GM23248 (cell line): ENCODE measurements around the gene ZNF792. TPM values are rescaled to one million over a fixed set of nuclear protein-coding genes. Genes with fewer than 3 reads are reported as not detected.

Experiments used
- DNase-seq: peaks from one replicate; pipeline ENCODE4 v3.0.0-alpha.2; 2015
- H2AFZ ChIP-seq: fragments of 200-600 bp; sonication (generic); 2 replicates; pipeline ENCODE4 v1.6.1; 2016; ENCODE audit warnings: antibody characterized with exemption
- H3F3A ChIP-seq: fragments of 200-600 bp; sonication (generic); 2 replicates; pipeline ENCODE4 v1.6.1; 2016; ENCODE audit warnings: mild to moderate bottlenecking, antibody characterized with exemption, mixed run types; ENCODE audit not compliant: insufficient read depth
- H3K27ac ChIP-seq: fragments of 200-600 bp; sonication (generic); 2 replicates; pipeline ENCODE4 v1.5.1; 2016; ENCODE audit warnings: mild to moderate bottlenecking
- H3K27me3 ChIP-seq: fragments of 200-600 bp; sonication (generic); replicated peaks from 2 replicates; pipeline ENCODE4 v1.6.1; 2016; ENCODE audit warnings: mild to moderate bottlenecking; ENCODE audit not compliant: insufficient read depth
- H3K36me3 ChIP-seq: fragments of 200-600 bp; sonication (generic); 2 replicates; pipeline ENCODE4 v1.6.1; 2016; ENCODE audit warnings: low read depth, mild to moderate bottlenecking
- H3K4me1 ChIP-seq: fragments of 200-600 bp; sonication (generic); 2 replicates; pipeline ENCODE4 v1.6.1; 2016; ENCODE audit warnings: mild to moderate bottlenecking; ENCODE audit not compliant: insufficient read depth
- H3K4me2 ChIP-seq: fragments of 200-600 bp; sonication (generic); one replicate; pipeline ENCODE4 v1.6.1; 2016; ENCODE audit warnings: mild to moderate bottlenecking; ENCODE audit not compliant: unreplicated experiment
- H3K4me3 ChIP-seq: fragments of 200-600 bp; sonication (generic); 2 replicates; pipeline ENCODE4 v1.5.1; 2016; ENCODE audit warnings: mild to moderate bottlenecking
- H3K79me2 ChIP-seq: fragments of 200-600 bp; sonication (generic); 2 replicates; pipeline ENCODE4 v1.6.1; 2016; ENCODE audit warnings: mild to moderate bottlenecking; ENCODE audit not compliant: insufficient read depth
- H3K9ac ChIP-seq: fragments of 200-600 bp; sonication (generic); 2 replicates; pipeline ENCODE4 v1.6.1; 2016; ENCODE audit warnings: mild to moderate bottlenecking
- H3K9me2 ChIP-seq: fragments of 200-600 bp; sonication (generic); 2 replicates; pipeline ENCODE4 v1.6.1; 2016; ENCODE audit warnings: mixed run types, mild to moderate bottlenecking, moderate library complexity; ENCODE audit not compliant: insufficient read depth
- H3K9me3 ChIP-seq: fragments of 200-600 bp; sonication (generic); one replicate; pipeline ENCODE4 v1.6.1; 2017; ENCODE audit warnings: low read depth
- H4K20me1 ChIP-seq: fragments of 200-600 bp; sonication (generic); 2 replicates; pipeline ENCODE4 v1.6.0; 2016; ENCODE audit not compliant: insufficient read depth
- EZH2 ChIP-seq: fragments of 200-600 bp; sonication (generic); IDR thresholded peaks from 2 replicates; pipeline ENCODE4 v1.6.1; 2018; ENCODE audit warnings: antibody characterized with exemption, mild to moderate bottlenecking; ENCODE audit not compliant: insufficient read depth, poor library complexity, severe bottlenecking
- EZH2phosphoT487 ChIP-seq: fragments of 200-600 bp; sonication (generic); IDR thresholded peaks from 2 replicates; pipeline ENCODE4 v1.6.1; 2018; ENCODE audit warnings: antibody characterized with exemption, moderate library complexity, mild to moderate bottlenecking, low read depth; ENCODE audit not compliant: insufficient read depth
- WGBS, 2 experiments: methylation state at CpG; one replicate each; pipeline ENCODE4 v1.1.6; 2015 to 2017; ENCODE audit warnings: low lambda C conversion rate in 2 of 2, low coverage in 1 of 2; ENCODE audit errors: missing lambda C conversion rate in 2 of 2; 5-methylcytosine and 5-hydroxymethylcytosine counted together
- in situ Hi-C: fragments of 300-500 bp; cut with MboI; formaldehyde crosslinking; loops from 2 replicates; pipeline ENCODE4 v1.15.0; 2020
- polyA plus RNA-seq: library from polyadenylated mRNA; unstranded; fragments of >200 nt; fragmentation: Nextera tagmentation; extraction: Ambion mirVana; gene quantifications from 2 replicates; pipeline ENCODE4 v1.2.1, GENCODE V29; 2016
- total RNA-seq: library from RNA; depleted of rRNA; stranded (reverse); fragments of >200 nt; shearing (Covaris generic); gene quantifications from 2 replicates; pipeline ENCODE4 v1.2.3, GENCODE V29; 2014

ZNF792 gene
- total and polyA plus RNA-seq, 2 experiments from 2014 or later = 0.63 to 1.8 TPM

GRCh38 chr19:34960103-34960805 lies 3.8 kb downstream of the ZNF792 start:
- H3K9me3 ChIP-seq = no peaks in the 10 kb centered on the region
- H3K79me2 ChIP-seq = peaks cover 20% of the 10 kb centered on the region
- H3F3A ChIP-seq = peaks cover 6% of the 10 kb centered on the region; the same call in 1 of the 2 replicates
- no peak overlapping the region for H3K4me3 ChIP-seq
- H2AFZ ChIP-seq = no peak overlapping the region
- H3K27ac ChIP-seq = no peak overlapping the region
- H3K9me2 ChIP-seq = no peaks in the 10 kb centered on the region
- no peak overlapping the region for H3K4me2 ChIP-seq
- TF ChIP-seq EZH2 (no peak), EZH2phosphoT487 (no peak)
- H3K36me3 ChIP-seq = peaks cover 36% of the 10 kb centered on the region
- peak; percentile 70 for DNase-seq
- in situ Hi-C loops = no loop called here
- no peak overlapping the region for H3K9ac ChIP-seq
- H4K20me1 ChIP-seq = no peaks in the 10 kb centered on the region
- WGBS, 2 experiments = 62 to 64% methylated on average over 8 of the region's 8 CpGs
- peaks cover 21% of the 10 kb centered on the region; the same call in 1 of the 2 replicates for H3K4me1 ChIP-seq
- no peaks in the 10 kb centered on the region for H3K27me3 ChIP-seq

DNA sequence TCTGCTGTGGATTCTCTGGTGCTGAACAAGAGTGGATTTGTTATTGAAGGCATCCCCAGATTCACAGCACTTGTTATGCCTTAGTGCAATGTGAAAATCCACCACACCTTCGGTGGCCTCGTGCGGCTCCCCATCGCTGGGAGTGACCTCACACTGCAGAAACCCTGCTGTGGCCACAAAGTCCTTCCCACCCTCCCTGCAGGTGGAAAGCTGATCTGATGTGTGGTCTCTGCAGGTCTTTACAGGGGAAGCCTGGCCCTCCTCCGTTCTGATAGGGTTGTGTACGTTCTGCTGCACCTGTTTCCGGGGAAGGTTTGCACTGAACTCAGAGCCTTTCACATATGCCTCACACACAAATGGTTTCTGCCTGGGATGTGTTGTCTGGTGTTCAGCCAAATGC lies 5.0 kb downstream of the ZNF792 start:
- H3K4me3 ChIP-seq = no peak overlapping the region
- H3K27me3 ChIP-seq = no peaks in the 10 kb centered on the region
- no peak overlapping the region for H3K9ac ChIP-seq
- H3F3A ChIP-seq = peaks cover 6% of the 10 kb centered on the region; the same call in 1 of the 2 replicates
- H3K27ac ChIP-seq = no peak overlapping the region
- peaks cover 36% of the 10 kb centered on the region for H3K36me3 ChIP-seq
- no peak for DNase-seq
- no peaks in the 10 kb centered on the region for H3K9me2 ChIP-seq
- H4K20me1 ChIP-seq = no peaks in the 10 kb centered on the region
- in situ Hi-C loops = no loop called here
- H3K9me3 ChIP-seq = no peaks in the 10 kb centered on the region
- TF ChIP-seq EZH2 = no peak
- TF ChIP-seq EZH2phosphoT487 = no peak
- H3K79me2 ChIP-seq = peaks cover 20% of the 10 kb centered on the region
- H2AFZ ChIP-seq = no peak overlapping the region
- WGBS, 2 experiments = 90 to 92% methylated on average over 7 of the region's 7 CpGs
- peaks cover 21% of the 10 kb centered on the region; the same call in 1 of the 2 replicates for H3K4me1 ChIP-seq
- H3K4me2 ChIP-seq = no peak overlapping the region

DNA sequence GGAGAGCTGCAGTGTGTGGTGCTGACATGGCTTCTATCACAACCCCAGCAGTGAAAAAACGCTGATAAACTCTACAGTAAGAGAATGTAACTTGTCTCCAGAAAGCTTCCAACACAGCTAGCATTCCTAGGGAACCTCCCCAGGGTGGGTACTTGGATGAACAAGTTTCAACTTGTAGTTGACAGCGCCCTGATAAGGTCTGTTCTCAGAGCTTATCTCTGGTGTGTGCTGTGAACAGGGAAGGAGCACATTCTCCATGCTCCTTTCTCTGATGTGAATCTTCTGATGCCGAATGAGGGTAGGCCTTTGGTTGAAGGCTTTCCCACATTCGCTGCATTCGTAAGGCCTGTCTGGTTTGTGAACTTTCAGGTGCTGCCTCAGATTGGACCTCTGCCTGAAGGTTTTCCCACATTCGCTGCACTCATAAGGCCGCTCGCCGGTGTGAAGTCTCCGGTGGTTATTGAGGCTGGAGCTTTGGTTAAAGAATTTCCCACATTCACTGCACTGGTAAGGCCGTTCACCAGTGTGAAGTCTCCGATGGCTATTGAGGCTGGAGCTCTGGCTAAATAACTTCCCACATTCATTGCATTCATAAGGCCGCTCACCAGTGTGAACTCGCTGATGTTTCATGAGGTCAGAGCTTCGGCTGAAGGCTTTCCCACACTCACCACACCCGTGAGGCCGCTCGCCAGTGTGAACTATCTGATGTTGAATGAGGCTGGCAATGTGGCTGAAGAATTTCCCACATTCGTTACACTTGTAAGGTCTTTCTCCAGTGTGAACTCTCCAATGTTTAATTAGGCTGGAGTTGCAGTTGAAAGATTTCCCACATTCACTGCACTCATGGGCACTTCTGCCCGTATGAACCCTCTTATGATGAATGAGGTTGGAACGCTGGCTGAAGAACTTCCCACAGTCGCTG lies 5.9 kb downstream of the ZNF792 start:
- H2AFZ ChIP-seq = no peak overlapping the region
- H3K27ac ChIP-seq = no peak overlapping the region
- H3F3A ChIP-seq = peaks cover 6% of the 10 kb centered on the region; the same call in 1 of the 2 replicates
- H3K4me1 ChIP-seq = peaks cover 18% of the 10 kb centered on the region; the same call in 1 of the 2 replicates
- H3K27me3 ChIP-seq = no peaks in the 10 kb centered on the region
- H3K4me2 ChIP-seq = no peak overlapping the region
- H4K20me1 ChIP-seq = no peaks in the 10 kb centered on the region
- H3K36me3 ChIP-seq = peaks cover 36% of the 10 kb centered on the region
- no peaks in the 10 kb centered on the region for H3K9me2 ChIP-seq
- in situ Hi-C loops = no loop called here
- 92 to 93% methylated on average over 22 of the region's 22 CpGs for WGBS, 2 experiments
- no peak for DNase-seq
- H3K79me2 ChIP-seq = peaks cover 17% of the 10 kb centered on the region
- H3K4me3 ChIP-seq = no peak overlapping the region
- TF ChIP-seq EZH2 (no peak), EZH2phosphoT487 (no peak)
- H3K9me3 ChIP-seq = peaks cover 1% of the 10 kb centered on the region
- H3K9ac ChIP-seq = no peak overlapping the region

DNA sequence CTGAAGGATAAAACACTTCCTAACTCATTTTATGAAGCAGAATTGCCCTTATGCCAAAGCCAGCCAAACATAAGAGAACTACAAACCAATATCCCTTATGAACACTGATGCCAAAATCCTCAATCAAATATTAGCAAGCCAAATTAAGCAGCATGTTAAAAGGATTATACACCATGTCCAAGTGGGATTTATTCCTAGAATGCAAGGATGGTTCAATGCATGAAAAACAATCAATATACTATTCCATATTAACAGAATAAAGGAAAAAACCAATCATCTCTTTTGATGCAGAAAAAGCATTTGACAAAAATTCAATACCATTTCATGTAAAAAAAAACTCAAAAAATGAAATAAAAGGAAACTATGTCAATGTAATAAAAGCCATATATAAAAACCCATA lies 10.9 kb downstream of the ZNF792 start:
- Histone ChIP-seq H3K9me2 (no peaks in the 10 kb centered on the region), H3K36me3 (peaks cover 29% of the 10 kb centered on the region), H3K4me2 (no peak overlapping the region), H3K4me3 (no peak overlapping the region), H3K27ac (no peak overlapping the region), H3K27me3 (no peaks in the 10 kb centered on the region), H3K9ac (no peak overlapping the region), H3K9me3 (peaks cover 5% of the 10 kb centered on the region), H4K20me1 (no peaks in the 10 kb centered on the region), H3F3A (no peaks in the 10 kb centered on the region), H2AFZ (no peak overlapping the region), H3K79me2 (no peaks in the 10 kb centered on the region), H3K4me1 (no peaks in the 10 kb centered on the region)
- no peak for DNase-seq
- TF ChIP-seq EZH2phosphoT487 (no peak), EZH2 (no peak)
- in situ Hi-C loops = no loop called here
